ENCODE results near the gene ANKRD23. TPM values are rescaled to one million over a fixed set of nuclear protein-coding genes. Genes with fewer than 3 reads are reported as not detected.

Gene ANKRD23
- total and polyA plus RNA-seq, 12 donors, result 0.96 to 40.0 (median 14.5) TPM

- H3K4me3 ChIP-seq, result no peak overlapping the region
- no peak for DNase-seq
- 85 to 87% methylated on average over 12 of the region's 12 CpGs for WGBS, 2 donors
- peak overlapping the region in 3 of 10 donors; percentile 8 to 41 (median 12) for H3K27ac ChIP-seq
- no peaks in the 10 kb centered on the region for H3K36me3 ChIP-seq
- no peak for ATAC-seq
- intact Hi-C loops (cut with DNase I), result no loop called here
- no peak for TF ChIP-seq CTCF (IDR thresholded peaks at IDR 0.05)
- H3K9me3 ChIP-seq, result no peaks in the 10 kb centered on the region
- peaks cover 4 to 61% (median 36%) of the 10 kb centered on the region in 9 donors for H3K4me1 ChIP-seq
- peaks cover 0 to 15% (median 0%) of the 10 kb centered on the region in 7 donors for H3K27me3 ChIP-seq
Measured at GRCh38 chr2:96882230-96882629, 38.4 kb upstream of the ANKRD23 start.

GRCh38 chr2:96881349-96882195, 37.8 kb upstream of the ANKRD23 start:
- no peak for DNase-seq
- intact Hi-C loops (cut with DNase I), result no loop called here
- 44 to 54% methylated on average over 10 of the region's 10 CpGs for WGBS, 2 donors
- Histone ChIP-seq H3K4me1 (peaks cover 3 to 55% (median 31%) of the 10 kb centered on the region in 9 donors), H3K27me3 (peaks cover 0 to 15% (median 0%) of the 10 kb centered on the region in 7 donors), H3K9me3 (no peaks in the 10 kb centered on the region), H3K27ac (peak overlapping the region in 5 of 10 donors; percentile 10 to 44 (median 41)), H3K4me3 (no peak overlapping the region), H3K36me3 (no peaks in the 10 kb centered on the region)
- ATAC-seq, result peak in 4 of 8 donors; percentile 18 to 43 (median 32)
- TF ChIP-seq CTCF (IDR thresholded peaks at IDR 0.05), result no peak

- no peak overlapping the region for H3K4me3 ChIP-seq
- peaks cover 3 to 54% (median 32%) of the 10 kb centered on the region in 9 donors for H3K4me1 ChIP-seq
- H3K27me3 ChIP-seq, result peaks cover 0 to 15% (median 0%) of the 10 kb centered on the region in 7 donors
- WGBS, 2 donors, result 91 to 93% methylated on average over 6 of the region's 6 CpGs
- H3K27ac ChIP-seq, result peak overlapping the region in 3 of 10 donors; percentile 10 to 44 (median 41)
- DNase-seq, result no peak
- H3K9me3 ChIP-seq, result no peaks in the 10 kb centered on the region
- ATAC-seq, result no peak
- no peaks in the 10 kb centered on the region for H3K36me3 ChIP-seq
- TF ChIP-seq CTCF (IDR thresholded peaks at IDR 0.05), result no peak
- intact Hi-C loops (cut with DNase I), result no loop called here
Measured at GRCh38 chr2:96880891-96881273, 37.1 kb upstream of the ANKRD23 start.

- peaks cover 0 to 16% (median 0%) of the 10 kb centered on the region in 7 donors for H3K27me3 ChIP-seq
- DNase-seq (no peak), ATAC-seq (no peak)
- H3K9me3 ChIP-seq, result no peaks in the 10 kb centered on the region
- 96% methylated on average over 18 of the region's 18 CpGs for WGBS, 2 donors
- intact Hi-C loops (cut with DNase I), result no loop called here
- H3K36me3 ChIP-seq, result no peaks in the 10 kb centered on the region
- TF ChIP-seq CTCF (IDR thresholded peaks at IDR 0.05), result no peak
- no peak overlapping the region for H3K27ac ChIP-seq
- H3K4me3 ChIP-seq, result no peak overlapping the region
- peaks cover 0 to 57% (median 35%) of the 10 kb centered on the region in 9 donors for H3K4me1 ChIP-seq
Measured at GRCh38 chr2:96879545-96880040, 35.8 kb upstream of the ANKRD23 start.
